K562 (cell line): Measurements from ENCODE around the gene GP1BA. TPM values are rescaled to one million over a fixed set of nuclear protein-coding genes. Genes with fewer than 3 reads are reported as not detected.
A peak's percentile ranks its signal among the peaks of the same experiment; 100 is the strongest.

Experiments used
- ARID1B ChIP-seq: fragments of 450-650 bp; IDR thresholded peaks from 2 replicates; pipeline ENCODE4 v1.6.1; 2016; ENCODE audit warnings: antibody characterized with exemption, mild to moderate bottlenecking, inconsistent platforms
- CBX8 ChIP-seq: fragments of 200-600 bp; sonication (generic); IDR thresholded peaks from 2 replicates; pipeline ENCODE4 v1.6.1; 2012; ENCODE audit warnings: borderline replicate concordance, mixed run types, low read depth, mild to moderate bottlenecking, moderate library complexity, mixed read lengths, low read length, control low read depth, inconsistent platforms; ENCODE audit not compliant: poor library complexity, severe bottlenecking; ENCODE audit errors: extremely low read depth
- CLOCK ChIP-seq: fragments of 250-450 bp; sonication (Bioruptor Pico); IDR thresholded peaks from 2 replicates; pipeline ENCODE4 v1.4.0; 2020; ENCODE audit warnings: mild to moderate bottlenecking, moderate library complexity, borderline replicate concordance
- DEAF1 ChIP-seq: fragments of 450-650 bp; formaldehyde crosslinking; IDR thresholded peaks from 2 replicates; pipeline ENCODE4 v1.4.0; 2020; ENCODE audit warnings: mild to moderate bottlenecking, moderate library complexity
- FOXA1 ChIP-seq: fragments of 450-650 bp; IDR thresholded peaks from 2 replicates; pipeline ENCODE4 v1.6.1; 2016; ENCODE audit warnings: mild to moderate bottlenecking, borderline replicate concordance
- HDAC1 ChIP-seq, 2 experiments: fragments of 450-650 bp; IDR thresholded peaks; 2 replicates each; pipeline ENCODE4 v1.6.1; 2016 to 2017; ENCODE audit warnings: inconsistent platforms in 1 of 2, mild to moderate bottlenecking in 1 of 2, moderate library complexity in 1 of 2
- HNRNPL ChIP-seq: fragments of 200-400 bp; formaldehyde crosslinking; IDR thresholded peaks from 2 replicates; pipeline ENCODE4 v1.6.1; 2017; ENCODE audit warnings: low read depth, mild to moderate bottlenecking, low read length
- ID3 ChIP-seq, 2 experiments: fragments of 250-450 bp in 1 of 2; fragments of 450-650 bp in 1 of 2; sonication (Bioruptor Pico) in 1 of 2; IDR thresholded peaks; 2 replicates each; pipeline versions ENCODE4 v1.6.1 to v1.8.0; 2016 to 2021; ENCODE audit warnings: mild to moderate bottlenecking in 2 of 2, moderate library complexity in 2 of 2, missing compliant biosample characterization in 1 of 2, missing genetic modification characterization in 1 of 2
- JUND ChIP-seq, 2 experiments: IDR thresholded peaks; 2 replicates in 1 of 2; 3 replicates in 1 of 2; pipeline ENCODE4 v1.6.1; 2011; ENCODE audit warnings: borderline replicate concordance in 2 of 2, low read depth in 2 of 2, low read length in 2 of 2, improper control_type of control experiment in 1 of 2, missing biosample characterization in 1 of 2, missing genetic modification characterization in 1 of 2, missing genetic modification reagents in 1 of 2
- NFIX ChIP-seq: fragments of 250-450 bp; sonication (Bioruptor Pico); IDR thresholded peaks from 2 replicates; pipeline ENCODE4 v1.4.0; 2020; ENCODE audit warnings: low read depth, mild to moderate bottlenecking, moderate library complexity
- NFRKB ChIP-seq: fragments of 450-650 bp; IDR thresholded peaks from 2 replicates; pipeline ENCODE4 v1.6.1; 2016; ENCODE audit warnings: low read depth
- PHF20 ChIP-seq: fragments of 450-650 bp; IDR thresholded peaks from 2 replicates; pipeline ENCODE4 v1.6.1; 2018; ENCODE audit not compliant: partially characterized antibody
- POLR2AphosphoS5 ChIP-seq: IDR thresholded peaks from 2 replicates; pipeline ENCODE4 v1.6.1; 2011; ENCODE audit warnings: mild to moderate bottlenecking, low read depth, low read length, moderate library complexity; ENCODE audit not compliant: control insufficient read depth, insufficient read depth
- SREBF2 ChIP-seq: sonication (generic); formaldehyde crosslinking; IDR thresholded peaks from 2 replicates; pipeline ENCODE4 v1.4.0; 2020; ENCODE audit warnings: mild to moderate bottlenecking, missing genetic modification reagents
- THAP7 ChIP-seq: fragments of 250-450 bp; sonication (Bioruptor Pico); IDR thresholded peaks from 2 replicates; pipeline ENCODE4 v1.5.0; 2021
- U2AF1 ChIP-seq: fragments of 200-400 bp; formaldehyde crosslinking; optimal IDR thresholded peaks from 2 replicates; pipeline ENCODE3; 2017; ENCODE audit warnings: mild to moderate bottlenecking, low read depth, low read length, moderate library complexity
- ZC3H4 ChIP-seq: sonication (generic); formaldehyde crosslinking; IDR thresholded peaks from 2 replicates; pipeline ENCODE4 v1.9.0; 2021; ENCODE audit warnings: missing genetic modification reagents, borderline replicate concordance
- ZNF277 ChIP-seq: fragments of 250-450 bp; sonication (Bioruptor Pico); IDR thresholded peaks from 2 replicates; pipeline ENCODE4 v1.8.0; 2022; ENCODE audit warnings: inconsistent platforms, mild to moderate bottlenecking, moderate library complexity, borderline replicate concordance
- ZNF766 ChIP-seq: fragments of 200-800 bp; sonication (Bioruptor generic); conservative IDR thresholded peaks from 2 replicates; pipeline ENCODE4 v1.6.1; 2016; ENCODE audit warnings: missing genetic modification characterization, missing compliant biosample characterization
- polyA plus RNA-seq, 8 experiments: library from polyadenylated mRNA; depleted of rRNA in 4 of 8; stranded (reverse) in 5 of 8; unstranded in 3 of 8; fragments of >200 nt; fragmentation: Nextera tagmentation in 2 of 8; fragmentation: Illumina TruSeq in 1 of 8; extraction: Ambion mirVana in 2 of 8; extraction: Trizol in 1 of 8; gene quantifications; 2 replicates each; pipeline versions ENCODE4 v1.2.1 to v1.2.3, GENCODE V29; 2011 to 2014; ENCODE audit warnings: inconsistent platforms in 1 of 8, missing spikeins in 1 of 8
- total RNA-seq, 7 experiments: library from RNA; depleted of rRNA in 6 of 7; stranded (reverse); fragments of >200 nt in 6 of 7; fragmentation: Illumina TruSeq in 2 of 7; extraction: Trizol in 2 of 7; gene quantifications; 2 replicates each; pipeline versions ENCODE4 v1.2.1 to v1.2.3, GENCODE V29; 2011 to 2021; ENCODE audit warnings: low replicate concordance in 1 of 7

GP1BA gene
- total and polyA plus RNA-seq, 9 of the 15 experiments (the other 6 are each of a cell fraction or from before 2014, with no cell fraction given), result 0.01 TPM; not detected in 8

GRCh38 chr17:4966844-4967538, 34.9 kb downstream of the GP1BA start (continued):
- TF ChIP-seq CLOCK (CRISPR knock-in tag) (no peak), POLR2AphosphoS5 (no peak), U2AF1 (no peak), ZNF766 (CRISPR knock-in tag) (peak; percentile 44; the same call in 1 of the 2 replicates), HNRNPL (no peak), HDAC1 (IDR thresholded peaks at IDR 0.05) (peak in 1 of 2 experiments; percentile 33; a peak in 1 of 4 replicates), FOXA1 (no peak), DEAF1 (CRISPR knock-in tag) (no peak), ZC3H4 (CRISPR knock-in tag) (no peak), SREBF2 (CRISPR knock-in tag) (no peak), THAP7 (CRISPR knock-in tag) (no peak), ID3 (CRISPR knock-in tag; IDR thresholded peaks at IDR 0.05) (no peak), ID3 (tag; IDR thresholded peaks at IDR 0.05) (peak; percentile 70; the same call in 1 of the 2 replicates), ZNF277 (no peak), ARID1B (no peak), NFIX (CRISPR knock-in tag) (no peak), NFRKB (no peak), CBX8 (no peak), JUND (IDR thresholded peaks at IDR 0.05; ENCODE audit: borderline replicate concordance, low read depth, low read length) (no peak), JUND (tag; IDR thresholded peaks at IDR 0.05; ENCODE audit: borderline replicate concordance, low read depth, low read length) (no peak), PHF20 (no peak)
